ENCODE results near the gene HUS1.

- TF ChIP-seq REST (IDR thresholded peaks at IDR 0.05; ENCODE audit: borderline replicate concordance in 1 of 2, low read depth in 1 of 2, low read length in 2 of 2) (no peak), PHF20 (CRISPR knock-in tag; IDR thresholded peaks at IDR 0.05) (no peak), TCF7L2 (IDR thresholded peaks at IDR 0.05; ENCODE audit: low read depth, low read length) (no peak), EP300 (IDR thresholded peaks at IDR 0.05; ENCODE audit: low read depth in 2 of 2, low read length in 2 of 2) (no peak), EP300 (CRISPR knock-in tag; IDR thresholded peaks at IDR 0.05; ENCODE audit: borderline replicate concordance) (no peak), CTCF (CRISPR knock-in tag; IDR thresholded peaks at IDR 0.05) (no peak), RNF219 (CRISPR knock-in tag; IDR thresholded peaks at IDR 0.05) (no peak), E2F5 (CRISPR knock-in tag; conservative IDR thresholded peaks at IDR 0.05) (no peak), TAF1 (CRISPR knock-in tag; IDR thresholded peaks at IDR 0.05) (no peak), ZNF777 (CRISPR knock-in tag; IDR thresholded peaks at IDR 0.05) (no peak), RBM22 (optimal IDR thresholded peaks at IDR 0.05; ENCODE audit: low read length) (no peak), ARNT2 (CRISPR knock-in tag; IDR thresholded peaks at IDR 0.05; ENCODE audit: low read depth) (no peak), ZFP62 (CRISPR knock-in tag; IDR thresholded peaks at IDR 0.05) (no peak), NFE2L2 (IDR thresholded peaks at IDR 0.05; ENCODE audit: low read length) (no peak), BCL6 (CRISPR knock-in tag; IDR thresholded peaks at IDR 0.05) (no peak)
Measured at GRCh38 chr7:47932016-47932415, 47.4 kb downstream of the HUS1 start.
